Endometrial microvascular endothelial cells (primary cell): Measurements from ENCODE around the gene B3GAT3. TPM values are rescaled to one million over a fixed set of nuclear protein-coding genes. Genes with fewer than 3 reads are reported as not detected.
"Not testable (repeated sequence)": the region's sequence is repeated elsewhere in the genome, so short reads cannot be mapped to it uniquely, and the experiment has no call there.

ENCODE experiments used
- in situ Hi-C: cut with HindIII; loops from 2 replicates; pipeline ENCODE4 v1.10.0; 2017; ENCODE audit warnings: low sequenced_read_pairs, low pct_unique_long_range_greater_than_20kb; ENCODE audit errors: inconsistent ontology term
- total RNA-seq: library from RNA; depleted of rRNA; stranded (reverse); fragments of >200 nt; gene quantifications from one replicate; pipeline ENCODE4 v1.2.3, GENCODE V29; 2015; ENCODE audit errors: inconsistent ontology term

The B3GAT3 gene
- total RNA-seq, 1 donor from 2014 or later: 40.0 TPM

DNA sequence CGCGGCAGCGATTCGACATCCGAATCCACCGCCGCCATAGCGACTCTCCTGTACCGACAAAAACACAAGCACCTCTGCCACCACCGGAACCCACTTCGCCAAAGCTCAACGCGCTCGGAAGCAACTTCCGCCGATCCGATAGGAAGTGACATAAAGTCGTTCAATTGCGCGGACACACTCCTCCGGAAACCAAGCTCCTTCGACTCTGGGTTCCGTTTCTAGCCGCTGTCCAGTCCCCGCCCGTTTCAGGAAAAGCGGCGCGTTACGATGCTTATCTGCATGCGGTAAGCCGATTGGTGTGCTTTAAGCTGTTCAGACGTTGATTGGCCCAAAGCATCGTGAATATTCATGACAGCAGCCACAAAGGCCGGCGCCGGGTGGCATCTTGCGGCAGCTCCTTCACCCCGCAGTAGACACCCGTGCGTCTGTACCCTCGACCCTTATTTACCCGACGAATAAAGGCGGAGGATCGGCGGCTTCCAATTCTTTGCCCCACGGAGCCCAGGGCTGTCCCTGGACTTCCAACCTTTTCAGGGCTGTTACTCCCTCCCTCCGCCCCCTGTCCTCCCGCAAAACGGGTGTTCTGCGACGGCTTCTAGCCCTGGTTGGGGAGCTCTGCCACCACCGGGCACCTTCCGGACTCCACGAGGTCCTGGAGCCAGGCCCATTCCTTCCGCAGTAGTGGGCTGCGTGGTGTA is 30.2 kb downstream of the B3GAT3 start, which contains the start of gene TUT1:
TSS of gene TUT1 (minus strand) at position 76 of the 698 bp plus-strand sequence. CDS start at position 38, 38 bp downstream.
- in situ Hi-C loops: no loop called here

DNA sequence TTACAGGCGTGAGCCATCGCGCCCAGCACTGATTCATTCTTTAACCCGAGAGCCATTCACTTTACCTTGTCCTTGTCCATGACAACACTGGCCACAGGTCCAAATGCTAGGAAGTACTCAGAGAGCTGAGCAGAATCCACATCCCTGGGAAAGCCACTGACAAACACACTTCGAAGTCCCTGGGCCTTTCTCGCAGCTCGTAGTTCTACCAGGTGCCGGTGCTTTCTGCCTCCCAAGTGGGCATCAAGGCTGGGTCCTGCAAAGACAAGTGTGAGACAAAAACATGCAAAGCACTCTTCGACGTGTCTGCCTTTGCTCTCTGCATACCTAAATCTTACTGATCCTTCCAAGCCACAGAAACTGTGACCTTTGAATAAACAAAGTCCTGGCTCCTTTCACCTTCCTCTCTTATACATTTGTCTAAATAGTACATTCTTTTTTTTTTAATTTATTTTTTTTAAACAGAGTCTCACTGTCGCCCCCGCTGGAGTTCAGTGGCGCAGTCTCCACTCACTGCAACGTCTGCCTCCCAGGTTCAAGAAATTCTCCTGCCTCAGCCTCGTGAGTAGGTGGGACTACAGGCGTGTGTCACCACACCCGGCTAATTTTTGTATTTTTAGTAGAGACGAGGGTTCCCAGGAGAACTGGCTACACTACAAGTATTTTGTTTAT is 32.7 kb downstream of the B3GAT3 start:
- in situ Hi-C loops: no loop called here

DNA sequence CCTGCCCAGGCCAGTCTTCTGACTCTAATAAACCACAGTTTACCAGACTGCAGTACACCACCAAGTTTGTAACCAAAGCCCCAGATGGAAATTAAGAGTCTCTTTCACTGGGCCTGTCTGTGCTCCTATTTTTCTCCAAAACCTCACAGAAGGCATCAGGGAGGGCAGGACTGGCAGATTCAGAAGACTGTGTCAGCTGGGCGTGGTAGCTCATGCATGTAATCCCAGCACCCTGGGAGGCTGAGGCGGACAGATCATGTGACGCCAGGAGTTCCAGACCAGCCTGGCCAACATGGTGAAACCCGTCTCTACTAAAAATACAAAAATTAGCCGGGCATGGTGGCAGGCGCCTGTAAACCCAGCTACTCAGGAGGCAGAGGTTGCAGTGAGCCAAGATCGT is 36.4 kb downstream of the B3GAT3 start:
- in situ Hi-C loops: not testable (repeated sequence)

DNA sequence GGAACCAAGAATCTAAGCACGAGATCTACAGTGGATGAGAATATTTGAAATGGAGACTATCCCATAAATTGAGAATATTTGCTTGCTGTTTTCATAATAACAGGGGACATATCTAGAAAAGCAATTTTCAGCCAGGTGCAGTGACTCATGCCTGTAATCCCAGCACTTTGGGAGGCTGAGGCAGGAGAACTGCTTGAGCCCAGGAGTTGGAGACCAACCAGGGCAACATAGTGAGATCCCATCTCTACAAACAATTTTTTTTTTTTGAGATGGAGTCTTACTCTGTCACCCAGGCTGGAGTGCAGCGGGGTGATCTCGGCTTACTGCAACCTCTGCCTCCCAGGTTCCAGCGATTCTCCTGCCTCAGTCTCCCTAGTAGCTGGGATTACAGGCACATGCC is 40.1 kb downstream of the B3GAT3 start:
- in situ Hi-C loops: not testable (repeated sequence)

DNA sequence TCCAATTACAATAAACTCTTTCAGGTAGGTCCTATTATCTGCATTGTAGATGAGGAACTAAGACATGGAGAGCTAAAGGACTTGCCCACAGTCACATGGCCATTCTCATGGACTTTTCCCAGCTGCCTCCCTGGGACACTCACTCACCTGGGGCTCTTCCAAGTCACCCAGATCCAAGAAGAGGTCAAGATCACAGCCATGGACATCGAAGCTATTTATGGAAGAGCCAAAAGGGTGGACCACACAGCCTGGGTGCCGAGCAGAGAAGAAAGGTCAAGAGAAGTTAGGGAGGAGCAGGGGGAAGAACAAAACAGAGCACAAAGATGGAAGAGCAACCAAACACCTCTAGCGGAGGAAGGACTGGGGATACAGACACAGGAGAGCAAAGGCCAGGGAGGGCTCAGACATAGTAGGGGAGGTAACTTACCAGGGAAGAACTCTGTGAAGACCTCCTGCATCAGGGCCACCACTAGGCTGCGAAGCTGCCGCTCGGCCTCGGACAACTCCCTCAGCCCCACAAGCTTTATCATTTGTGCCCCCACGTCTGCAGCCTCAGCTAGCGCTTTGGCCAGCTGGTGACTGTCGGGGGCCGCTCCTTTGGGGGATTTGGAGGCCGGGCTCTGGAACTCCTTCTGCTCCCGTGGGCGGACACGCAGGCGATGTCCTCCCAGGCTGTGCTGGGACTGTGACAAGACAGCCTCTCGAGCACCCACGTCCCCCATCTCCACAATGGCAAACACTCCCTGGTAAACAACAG is 40.6 kb downstream of the B3GAT3 start:
- in situ Hi-C loops: no loop called here

DNA sequence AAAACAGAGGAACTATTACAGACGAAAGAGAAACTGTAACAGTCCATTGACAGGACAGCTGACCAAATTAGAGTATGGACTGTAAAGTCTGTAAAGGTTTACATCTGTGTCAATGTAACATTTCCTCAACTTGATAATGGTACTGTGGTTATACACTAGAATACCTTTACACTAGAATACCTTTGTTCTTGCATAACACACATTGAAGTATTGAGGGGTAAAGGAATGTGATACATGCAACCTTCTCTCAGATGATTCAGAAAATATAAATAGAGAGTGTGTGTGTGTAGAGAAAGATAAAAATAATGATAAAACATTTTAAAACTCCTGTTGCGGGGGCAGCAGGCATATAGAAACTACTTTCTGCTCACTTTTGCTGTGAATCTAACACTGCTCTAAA is 42.5 kb downstream of the B3GAT3 start:
- in situ Hi-C loops: no loop called here

DNA sequence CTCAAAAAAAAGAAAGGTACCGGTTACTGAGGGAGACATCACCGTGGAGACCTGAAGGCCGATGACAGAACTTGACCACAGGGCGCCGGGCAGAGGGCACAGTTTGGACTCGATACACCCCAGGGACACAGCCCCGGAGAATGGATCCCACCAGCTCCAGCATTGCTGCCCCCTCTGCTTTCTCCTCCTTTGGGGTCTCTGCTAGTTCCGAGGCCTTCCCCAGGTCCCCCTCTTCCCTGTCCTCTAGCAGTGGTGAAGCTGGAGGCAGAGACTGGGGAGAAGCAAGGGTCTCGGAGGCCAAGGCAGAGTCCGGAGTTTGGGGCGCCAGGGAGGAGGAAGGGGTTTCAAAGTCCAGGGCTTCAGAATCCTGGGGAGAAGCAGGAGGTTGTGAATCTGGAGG is 43.2 kb downstream of the B3GAT3 start:
- in situ Hi-C loops: no loop called here

DNA sequence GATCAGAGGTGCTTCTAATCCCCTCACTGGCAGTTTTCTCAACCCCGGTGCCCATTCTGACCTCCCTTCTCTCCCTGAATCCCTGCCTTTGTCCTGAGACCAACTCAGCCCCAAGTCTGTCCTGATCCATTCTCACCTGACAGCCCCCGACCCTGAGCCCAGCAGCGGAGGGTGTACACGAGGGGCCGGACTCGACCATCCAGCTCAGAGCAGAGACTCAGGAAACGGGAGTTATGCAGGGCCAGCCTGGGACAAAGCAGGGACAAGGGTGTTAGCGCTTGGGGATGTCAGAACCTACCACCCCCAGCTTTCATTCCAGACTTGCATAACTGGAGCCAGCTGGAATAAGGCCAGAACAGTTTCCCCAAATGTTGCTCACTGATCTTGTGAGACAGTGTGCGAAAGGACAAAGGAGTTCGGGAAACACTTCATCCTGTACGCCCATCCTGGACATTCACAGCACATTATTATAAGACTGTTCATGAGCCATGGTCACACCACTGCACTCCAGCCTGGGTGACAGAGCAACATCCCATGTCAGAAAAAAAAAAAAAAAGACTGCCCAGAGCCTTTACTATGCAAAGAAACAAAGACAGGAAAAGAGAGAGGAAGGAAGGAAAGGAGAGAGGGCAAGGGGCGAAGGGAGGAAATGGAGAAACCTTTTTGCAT is 44.6 kb downstream of the B3GAT3 start:
- in situ Hi-C loops: no loop called here

DNA sequence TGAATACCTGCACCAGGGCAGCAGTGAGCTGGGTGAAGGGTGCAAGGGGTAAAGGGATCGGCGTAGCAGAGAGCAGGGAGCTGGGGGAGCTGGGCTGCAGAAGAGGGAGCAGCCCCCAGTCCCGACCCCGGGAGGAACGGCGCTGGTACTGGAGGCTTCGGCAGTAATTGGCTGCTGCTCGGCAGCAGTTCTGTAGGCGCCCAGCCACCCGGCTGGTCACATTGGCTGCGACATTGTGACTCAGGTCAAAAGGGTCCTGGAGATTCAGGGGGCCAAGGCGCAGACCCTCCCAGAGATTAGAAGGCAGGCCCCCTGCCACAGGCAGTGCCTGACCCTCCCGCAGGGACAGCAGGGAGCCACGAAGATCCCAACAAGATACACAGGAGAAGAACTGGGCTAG is 45.9 kb downstream of the B3GAT3 start:
- in situ Hi-C loops: no loop called here

DNA sequence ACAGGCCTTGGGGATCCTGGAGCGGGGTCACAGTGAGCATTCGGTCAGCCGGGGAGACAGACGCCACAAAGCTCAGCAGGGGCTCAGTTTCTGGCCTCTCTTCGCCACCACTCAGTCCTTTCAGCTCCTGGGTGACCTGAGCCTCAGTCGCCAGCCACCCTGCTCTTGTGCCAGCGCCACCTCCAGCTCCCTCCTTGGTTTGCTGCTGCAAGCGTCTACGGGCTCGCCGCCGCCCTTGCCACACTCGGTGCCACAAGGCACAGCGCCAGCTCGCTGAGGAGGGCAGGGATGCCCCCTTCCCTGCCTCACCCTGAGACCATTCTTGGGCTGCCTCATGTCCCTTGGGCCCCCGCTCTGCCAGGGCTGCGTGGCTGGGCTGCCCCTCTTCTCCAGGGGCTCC is 46.6 kb downstream of the B3GAT3 start:
- in situ Hi-C loops: no loop called here

DNA sequence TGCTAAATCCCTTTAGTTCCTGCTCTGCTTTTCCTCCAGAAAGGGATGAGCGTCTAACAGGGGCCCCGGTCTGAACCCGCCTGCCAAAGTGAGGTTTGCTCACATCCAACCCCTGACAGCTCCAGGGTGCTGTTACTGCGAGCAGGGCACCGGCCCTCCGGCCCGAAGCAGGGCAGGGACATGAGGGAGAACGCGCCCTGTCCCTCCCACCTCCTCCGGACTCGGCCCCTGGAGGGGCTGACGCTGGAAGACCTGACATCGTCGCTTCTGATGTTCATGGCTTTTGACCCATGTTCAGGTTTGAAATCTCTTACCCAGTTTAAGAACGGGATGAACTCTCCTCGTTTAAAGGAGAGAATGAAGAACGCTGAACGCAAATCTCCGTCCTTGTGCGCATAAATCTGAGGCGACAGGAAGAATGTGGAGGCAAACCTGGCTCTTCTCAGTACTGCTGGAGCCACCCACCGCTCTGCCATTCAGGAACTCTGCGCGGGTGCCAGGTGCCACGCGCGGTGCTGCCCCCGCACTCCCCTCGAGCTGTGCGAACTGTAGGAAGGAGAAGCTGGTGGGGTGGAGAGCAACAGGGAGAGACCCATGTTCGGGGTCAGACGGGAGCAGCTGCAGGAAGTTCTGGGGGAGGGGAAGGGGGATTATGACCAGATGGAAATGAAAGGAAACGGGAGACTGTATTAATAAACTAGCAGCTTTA is 47.3 kb downstream of the B3GAT3 start:
- in situ Hi-C loops: loop anchor here (25.0 kb wide), 2 partner anchors 88 to 137 kb away; partner anchors contain the start of genes C11orf98, CSKMT, INTS5 and LBHD1

DNA sequence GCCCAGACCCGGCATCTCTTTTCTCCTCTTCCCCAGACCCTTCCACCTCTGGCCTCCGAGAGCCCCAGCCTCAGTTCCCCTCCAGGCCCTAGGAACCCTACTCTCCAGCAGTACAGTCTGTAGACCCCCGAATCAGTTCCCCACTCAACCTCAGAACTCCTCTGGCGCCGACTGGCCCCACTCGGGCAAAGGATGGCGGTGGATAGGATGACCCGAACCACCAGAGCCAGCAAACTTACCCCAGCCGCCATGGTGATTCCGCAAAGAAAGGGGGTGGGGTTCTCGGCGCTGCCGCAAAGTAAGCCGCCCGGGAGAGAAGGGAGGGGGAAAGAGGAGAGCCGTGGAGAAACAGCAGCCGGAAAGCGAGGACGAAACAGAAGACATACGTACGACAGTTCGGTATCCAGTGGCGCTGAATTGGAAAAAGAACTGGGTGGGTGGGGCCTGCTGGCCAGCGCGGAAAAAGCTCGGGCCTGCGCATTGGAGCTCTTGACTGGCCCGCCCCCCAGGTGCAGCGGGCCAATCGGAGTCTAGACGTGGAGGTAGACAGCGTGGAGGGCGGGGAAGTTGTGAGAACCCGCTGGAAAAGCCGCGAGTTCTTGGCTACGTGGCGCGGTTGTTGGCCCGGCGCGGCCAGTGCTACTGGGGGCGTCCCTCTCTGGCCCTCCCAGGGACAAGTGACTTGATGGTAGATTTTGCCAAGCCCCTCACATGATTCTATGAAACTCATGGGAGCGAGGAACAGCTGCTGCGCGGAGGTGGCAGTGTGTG is 48.0 kb downstream of the B3GAT3 start, which contains the start of gene EEF1G:
TSS of gene EEF1G (minus strand) at position 300 of the 771 bp plus-strand sequence. CDS start at position 251, 49 bp downstream.
- in situ Hi-C loops: loop anchor here (25.0 kb wide), 2 partner anchors 89 to 136 kb away; partner anchors contain the start of genes C11orf98, CSKMT, INTS5 and LBHD1

DNA sequence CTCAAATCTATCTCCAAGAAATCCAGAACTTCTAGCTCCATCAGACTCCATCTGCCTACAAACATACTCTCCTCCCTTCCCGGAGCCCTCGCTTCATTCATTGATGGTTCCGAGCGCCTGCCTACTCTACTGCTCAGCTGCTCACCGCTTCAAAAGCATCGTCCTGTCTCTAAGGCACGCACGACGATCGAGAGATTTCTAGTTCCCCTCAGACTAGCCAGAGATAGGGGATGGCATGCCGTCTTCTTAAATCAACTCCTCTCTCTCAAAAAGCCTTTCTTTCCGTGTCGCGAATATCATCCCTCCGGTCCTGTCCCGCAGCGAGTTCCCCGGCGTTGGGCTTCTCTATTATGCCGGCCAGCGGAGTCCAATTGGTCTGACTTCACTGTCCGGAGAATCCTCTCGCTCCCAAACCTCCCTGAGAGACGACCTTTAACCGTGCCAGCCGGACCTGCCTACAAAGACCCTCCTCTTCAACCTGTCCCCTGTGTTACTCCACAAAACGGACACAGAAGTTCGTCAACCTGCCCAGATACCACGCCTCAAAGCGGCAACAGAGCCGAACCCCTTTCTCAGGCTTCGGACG is 48.7 kb downstream of the B3GAT3 start:
- in situ Hi-C loops: loop anchor here (25.0 kb wide), 2 partner anchors 89 to 136 kb away; partner anchors contain the start of genes C11orf98, CSKMT, INTS5 and LBHD1

DNA sequence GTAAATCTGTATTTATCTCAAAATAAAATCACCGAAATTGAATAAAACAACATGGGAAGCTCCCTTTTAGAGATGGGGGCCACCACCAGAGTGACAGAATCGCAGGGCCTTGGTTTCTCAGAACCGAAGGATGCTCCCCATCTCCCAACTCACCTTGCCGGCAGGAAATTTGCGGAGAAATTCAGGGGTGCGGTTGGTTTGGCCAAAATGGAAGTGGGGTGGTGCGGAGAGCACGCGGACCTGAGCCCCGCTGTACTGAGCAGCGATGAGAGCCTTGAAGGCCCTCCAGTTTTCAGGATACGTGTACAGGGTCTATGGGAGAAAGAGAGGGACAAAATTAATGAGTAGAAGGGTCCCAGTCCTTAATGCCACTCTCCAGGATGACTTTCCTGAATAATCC is 49.4 kb downstream of the B3GAT3 start:
- in situ Hi-C loops: loop anchor here (25.0 kb wide), 2 partner anchors 90 to 135 kb away; partner anchors contain the start of genes C11orf98, CSKMT, INTS5 and LBHD1

DNA sequence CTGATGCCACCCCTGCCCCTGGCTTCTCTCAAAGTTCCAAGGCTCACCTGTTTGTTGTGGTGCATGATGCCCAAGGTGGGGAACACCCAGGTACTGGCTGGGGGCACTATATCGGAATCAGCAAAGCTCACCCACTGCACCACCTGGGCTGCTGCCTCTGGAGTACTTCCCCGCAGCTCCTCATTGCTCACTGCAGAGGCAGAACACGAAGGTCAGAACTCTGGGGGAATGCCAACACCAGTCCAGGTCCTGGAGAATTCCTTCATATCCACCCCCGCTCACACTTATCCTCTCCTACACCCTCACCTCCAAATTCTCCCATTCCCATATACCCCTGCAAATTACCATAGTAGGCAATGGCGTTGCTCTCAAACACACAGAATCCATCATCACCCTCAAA is 50.3 kb downstream of the B3GAT3 start:
- in situ Hi-C loops: loop anchor here (25.0 kb wide), 2 partner anchors 91 to 134 kb away; partner anchors contain the start of genes C11orf98, CSKMT, INTS5 and LBHD1

DNA sequence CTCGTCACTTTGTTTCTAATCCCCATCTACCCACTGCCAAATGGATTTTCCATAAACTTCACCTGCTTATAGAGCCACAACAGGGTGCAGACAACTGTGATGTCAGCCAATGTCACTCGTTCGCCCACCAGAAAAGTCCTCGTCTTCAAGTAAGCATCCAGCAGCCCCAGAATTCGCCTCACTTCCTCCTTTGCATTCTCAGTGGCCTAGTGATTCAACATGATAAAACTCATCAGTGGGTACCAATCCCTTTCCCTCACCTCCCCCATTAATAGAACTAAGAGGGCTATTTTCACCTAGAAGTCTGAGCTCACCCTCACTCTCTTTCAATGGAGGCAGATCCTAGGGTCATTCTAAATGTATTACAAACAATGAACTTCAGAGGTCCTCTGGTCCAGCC is 50.9 kb downstream of the B3GAT3 start:
- in situ Hi-C loops: loop anchor here (25.0 kb wide), 2 partner anchors 91 to 134 kb away; partner anchors contain the start of genes C11orf98, CSKMT, INTS5 and LBHD1

DNA sequence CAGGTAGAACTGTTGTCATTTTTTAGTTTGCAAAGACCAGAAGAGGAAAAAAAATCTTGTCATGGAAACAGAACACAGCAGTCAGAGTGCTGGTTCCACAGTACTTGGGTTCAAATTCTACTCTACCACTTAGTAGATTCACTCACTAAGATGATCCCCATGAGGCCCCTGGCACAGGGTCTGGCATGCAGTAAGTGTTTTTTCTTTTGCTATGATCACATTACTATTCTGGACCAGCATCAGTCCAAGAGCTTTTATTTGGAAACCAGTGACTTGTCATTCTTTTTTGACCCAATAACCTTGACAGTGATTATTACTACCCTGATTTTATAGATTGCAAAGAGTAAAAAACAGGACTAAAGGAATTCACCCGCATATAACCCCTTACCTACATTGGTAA is 52.2 kb downstream of the B3GAT3 start:
- in situ Hi-C loops: loop anchor here (25.0 kb wide), 2 partner anchors 93 to 132 kb away; partner anchors contain the start of genes C11orf98, CSKMT, INTS5 and LBHD1
